Hypothalamus (tissue), 51 donors: Measurements from ENCODE around the gene MSTO1.
"Not testable (repeated sequence)": the region's sequence is repeated elsewhere in the genome, so short reads cannot be mapped to it uniquely, and the experiment has no call there.

ENCODE experiments used
- DNase-seq, 51 donors: peaks; one replicate each; lab custom pipeline; 2025; lab: John Stamatoyannopoulos, UW

Gene MSTO1

GRCh38 chr1:155610257-155610647 is 234 bp downstream of the MSTO1 start:
- not testable (repeated sequence) for DNase-seq

- DNase-seq, result not testable (repeated sequence)
Measured at GRCh38 chr1:155613226-155613625, 3.2 kb downstream of the MSTO1 start.

- no peak for DNase-seq
Measured at GRCh38 chr1:155622191-155622590, 12.2 kb downstream of the MSTO1 start.

- DNase-seq, result no peak
Measured at GRCh38 chr1:155623357-155623756, 13.3 kb downstream of the MSTO1 start.

GRCh38 chr1:155626428-155626827 is 16.4 kb downstream of the MSTO1 start:
- DNase-seq, result not testable (repeated sequence)

DNA sequence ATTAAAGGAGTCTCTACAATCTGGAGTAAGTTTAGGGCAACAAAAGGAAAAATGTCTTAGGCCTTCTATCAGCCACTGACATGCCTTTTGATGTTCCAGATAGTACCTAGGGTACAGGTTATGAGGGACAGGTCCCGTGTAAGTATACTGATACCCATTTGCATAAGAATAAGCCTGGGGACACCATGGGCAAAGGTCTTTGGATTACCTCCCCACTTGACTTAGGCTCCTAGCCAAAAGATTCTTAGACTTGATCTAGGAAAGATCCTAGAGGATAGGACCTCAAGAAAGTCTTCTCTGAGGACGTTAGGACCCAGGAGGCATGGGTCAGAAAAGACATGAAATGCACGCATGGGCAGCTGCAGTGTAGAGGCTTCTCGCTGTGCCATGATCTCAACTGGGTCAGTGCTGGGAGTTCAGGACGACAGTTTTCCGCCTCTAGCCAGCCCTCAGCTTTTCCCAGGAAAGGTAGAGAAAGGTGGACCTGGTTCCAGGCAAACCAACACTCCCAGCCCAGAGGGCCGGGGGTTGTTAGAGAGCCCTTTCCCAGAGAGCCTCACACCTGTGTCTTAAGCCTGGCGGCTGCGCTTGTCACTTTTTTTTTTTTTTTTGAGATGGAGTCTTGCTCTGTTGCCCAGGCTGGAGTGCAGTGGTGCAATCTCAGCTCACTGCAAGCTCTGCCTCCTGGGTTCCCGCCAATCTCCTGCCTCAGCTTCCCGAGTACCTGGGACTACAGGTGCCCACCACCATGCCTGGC is 26.6 kb downstream of the MSTO1 start:
- DNase-seq, result no peak

- DNase-seq, result no peak
Measured at GRCh38 chr1:155640367-155640766, 30.3 kb downstream of the MSTO1 start.

- DNase-seq, result not testable (repeated sequence)
Measured at GRCh38 chr1:155642559-155643180, 32.7 kb downstream of the MSTO1 start.

GRCh38 chr1:155643230-155643629 is 33.2 kb downstream of the MSTO1 start:
- DNase-seq, result no peak

DNA sequence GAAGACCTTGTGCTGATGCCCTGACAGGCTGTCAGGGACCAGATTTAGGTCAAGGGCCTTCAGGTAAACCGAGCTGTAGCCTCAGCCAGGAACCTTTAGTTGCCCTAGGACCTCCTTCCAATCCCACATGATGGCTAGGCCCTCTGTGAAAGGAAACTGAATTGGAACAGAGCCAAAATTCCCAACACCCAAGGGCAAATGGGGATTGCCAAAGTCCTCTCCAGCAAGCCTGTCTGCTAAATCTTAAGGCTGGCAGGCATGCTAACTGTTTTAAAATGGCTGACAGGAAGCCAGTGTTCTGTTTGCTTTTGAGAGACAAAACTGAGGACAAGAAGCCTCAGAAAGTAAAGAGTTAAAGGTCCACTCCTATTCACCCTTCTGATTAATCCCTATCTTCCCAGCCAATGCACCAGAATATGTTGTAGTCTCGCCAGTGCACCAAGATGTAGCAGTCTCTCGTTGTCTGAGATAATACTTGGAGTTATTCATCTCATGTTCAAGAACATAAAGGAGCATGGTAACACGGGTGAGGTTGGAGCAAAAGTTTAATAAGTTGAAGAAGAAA is 35.1 kb downstream of the MSTO1 start:
- DNase-seq, result no peak

DNA sequence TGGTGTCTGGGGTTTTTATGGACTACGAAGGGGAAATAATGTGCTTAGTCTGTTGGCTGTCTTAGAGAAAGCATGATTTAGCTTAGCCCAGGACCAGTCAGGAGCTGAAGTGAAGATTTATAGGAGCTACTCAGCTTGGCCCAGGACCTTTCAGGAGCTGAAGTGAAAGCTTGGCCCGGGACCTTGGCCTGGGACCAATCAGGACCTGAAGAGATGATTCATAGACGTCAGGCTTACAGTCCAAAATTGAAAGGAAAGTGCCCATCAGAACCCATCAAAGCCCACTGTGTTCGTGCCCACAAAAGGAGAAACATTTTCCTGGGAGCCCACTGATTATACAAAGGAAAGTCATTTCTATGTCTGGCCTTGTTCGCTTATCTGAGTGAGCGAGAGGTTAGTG is 35.6 kb downstream of the MSTO1 start:
- peak in 1 of 51 donors; percentile 8 for DNase-seq

DNA sequence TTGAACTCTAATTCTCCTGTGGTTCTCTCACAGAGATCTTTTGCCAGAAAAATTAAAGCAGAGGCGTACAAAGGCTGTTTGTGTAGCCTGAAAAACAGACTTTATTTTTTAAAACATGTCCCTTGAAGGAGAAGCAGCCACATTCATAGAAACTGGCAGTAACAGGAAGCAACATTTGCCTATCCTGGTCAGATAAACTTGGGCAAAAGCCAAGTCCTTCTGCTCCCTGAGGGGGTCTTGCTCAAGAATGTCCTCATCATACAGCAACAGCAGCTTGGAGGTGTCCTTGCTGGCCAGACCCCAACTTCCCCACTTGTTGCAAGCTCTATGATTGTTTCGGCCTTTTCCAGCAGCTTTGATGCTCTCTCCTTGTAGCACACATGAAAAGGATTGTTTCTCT is 36.3 kb downstream of the MSTO1 start:
- peak in 1 of 51 donors; percentile 4 for DNase-seq

GRCh38 chr1:155648207-155649147 is 38.5 kb downstream of the MSTO1 start:
- peak in 2 of 51 donors; percentile 12 to 59 for DNase-seq

DNA sequence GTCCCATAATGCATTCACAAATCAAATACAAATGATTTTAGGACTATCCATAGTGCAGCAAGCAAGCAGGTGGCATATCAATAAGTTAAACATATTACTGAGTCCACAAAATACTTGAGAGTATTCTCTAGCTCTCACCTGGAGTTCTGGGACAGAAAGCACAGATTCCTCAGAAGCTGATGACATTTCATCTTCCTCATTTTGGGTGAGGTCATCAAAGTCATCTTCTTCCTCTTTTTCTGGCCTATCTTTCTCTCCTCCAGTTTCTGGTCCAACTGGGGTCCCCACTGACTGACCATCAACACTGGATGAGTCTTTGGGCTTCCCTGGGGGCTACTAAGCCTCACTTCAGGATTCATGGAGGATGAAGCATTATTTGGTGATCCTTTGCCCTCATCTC is 39.7 kb downstream of the MSTO1 start:
- DNase-seq, result no peak

GRCh38 chr1:155650231-155650757 is 40.3 kb downstream of the MSTO1 start:
- DNase-seq, result no peak

- DNase-seq, result no peak
Measured at GRCh38 chr1:155651861-155652661, 42.0 kb downstream of the MSTO1 start.

- DNase-seq, result no peak
Measured at GRCh38 chr1:155652951-155653350, 42.9 kb downstream of the MSTO1 start.

- DNase-seq, result no peak
Measured at GRCh38 chr1:155657463-155657862, 47.4 kb downstream of the MSTO1 start.

DNA sequence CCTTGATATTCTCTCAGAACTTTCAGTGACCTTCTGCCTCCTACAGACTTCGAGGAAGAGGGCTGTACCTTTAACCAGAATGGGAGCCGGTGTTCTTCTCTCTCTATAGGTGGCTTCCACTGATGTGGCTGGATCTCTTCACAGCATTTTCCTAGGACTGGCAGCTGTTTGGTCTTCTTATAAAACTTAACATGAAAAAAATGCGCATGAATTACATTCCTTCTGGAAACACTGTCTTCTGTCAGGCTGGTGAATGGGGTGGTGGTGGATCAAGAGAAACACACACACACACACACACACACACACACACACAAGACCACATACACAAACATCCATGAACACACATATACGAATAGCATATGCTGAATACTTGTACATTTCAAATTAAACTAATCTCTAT is 51.2 kb downstream of the MSTO1 start:
- not testable (repeated sequence) for DNase-seq
